Hepatocyte (in vitro differentiated cells): ENCODE results near the gene OSBPL6.

Source experiments
- EZH2 ChIP-seq: fragments of 200-600 bp; sonication (generic); IDR thresholded peaks from 2 replicates; pipeline ENCODE4 v1.6.1; 2016; ENCODE audit warnings: antibody characterized with exemption, mild to moderate bottlenecking, borderline replicate concordance
- EZH2phosphoT487 ChIP-seq: fragments of 200-600 bp; sonication (generic); IDR thresholded peaks from one replicate; pipeline ENCODE4 v1.6.1; 2018; ENCODE audit warnings: antibody characterized with exemption, mild to moderate bottlenecking, low read depth, moderate library complexity; ENCODE audit not compliant: unreplicated experiment, severe bottlenecking
- TF ChIP-seq, protein P1 (sequence below): fragments of 200-600 bp; sonication (generic); IDR thresholded peaks from 2 replicates; pipeline ENCODE4 v1.5.1; 2016; ENCODE audit warnings: antibody characterized with exemption, mild to moderate bottlenecking; ENCODE audit not compliant: poor library complexity

DNA sequence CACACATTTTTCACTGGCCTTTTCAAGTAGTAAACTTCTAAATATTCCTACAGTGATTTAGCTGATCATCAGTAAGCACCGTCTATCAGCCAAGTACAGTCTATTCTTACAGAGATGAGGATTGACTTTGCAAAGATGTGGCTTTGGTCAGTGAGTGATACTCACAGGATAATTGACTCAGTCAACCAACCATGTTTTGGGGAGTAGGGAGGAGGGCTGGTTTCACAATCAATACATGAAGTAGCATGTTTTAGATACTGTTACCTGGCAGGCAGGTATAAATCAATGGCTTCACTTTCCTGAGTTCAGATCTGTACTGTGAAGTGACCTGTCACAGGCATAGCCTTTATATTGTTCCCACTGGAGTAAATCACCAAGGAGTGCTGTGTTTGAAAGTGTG is 27.2 kb downstream of the OSBPL6 start:
- TF ChIP-seq EZH2 (no peak), EZH2phosphoT487 (no peak)
- TF ChIP-seq, protein P1, sequence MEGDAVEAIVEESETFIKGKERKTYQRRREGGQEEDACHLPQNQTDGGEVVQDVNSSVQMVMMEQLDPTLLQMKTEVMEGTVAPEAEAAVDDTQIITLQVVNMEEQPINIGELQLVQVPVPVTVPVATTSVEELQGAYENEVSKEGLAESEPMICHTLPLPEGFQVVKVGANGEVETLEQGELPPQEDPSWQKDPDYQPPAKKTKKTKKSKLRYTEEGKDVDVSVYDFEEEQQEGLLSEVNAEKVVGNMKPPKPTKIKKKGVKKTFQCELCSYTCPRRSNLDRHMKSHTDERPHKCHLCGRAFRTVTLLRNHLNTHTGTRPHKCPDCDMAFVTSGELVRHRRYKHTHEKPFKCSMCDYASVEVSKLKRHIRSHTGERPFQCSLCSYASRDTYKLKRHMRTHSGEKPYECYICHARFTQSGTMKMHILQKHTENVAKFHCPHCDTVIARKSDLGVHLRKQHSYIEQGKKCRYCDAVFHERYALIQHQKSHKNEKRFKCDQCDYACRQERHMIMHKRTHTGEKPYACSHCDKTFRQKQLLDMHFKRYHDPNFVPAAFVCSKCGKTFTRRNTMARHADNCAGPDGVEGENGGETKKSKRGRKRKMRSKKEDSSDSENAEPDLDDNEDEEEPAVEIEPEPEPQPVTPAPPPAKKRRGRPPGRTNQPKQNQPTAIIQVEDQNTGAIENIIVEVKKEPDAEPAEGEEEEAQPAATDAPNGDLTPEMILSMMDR: no peak
